Measurements from ENCODE around the gene MRPS21. TPM values are rescaled to one million over a fixed set of nuclear protein-coding genes. Genes with fewer than 3 reads are reported as not detected.
A peak's percentile ranks its signal among the peaks of the same experiment; 100 is the strongest.

The MRPS21 gene
- total RNA-seq, result 10 to 100 TPM; 31.4 to 55.5 (median 44.3) TPM

DNA sequence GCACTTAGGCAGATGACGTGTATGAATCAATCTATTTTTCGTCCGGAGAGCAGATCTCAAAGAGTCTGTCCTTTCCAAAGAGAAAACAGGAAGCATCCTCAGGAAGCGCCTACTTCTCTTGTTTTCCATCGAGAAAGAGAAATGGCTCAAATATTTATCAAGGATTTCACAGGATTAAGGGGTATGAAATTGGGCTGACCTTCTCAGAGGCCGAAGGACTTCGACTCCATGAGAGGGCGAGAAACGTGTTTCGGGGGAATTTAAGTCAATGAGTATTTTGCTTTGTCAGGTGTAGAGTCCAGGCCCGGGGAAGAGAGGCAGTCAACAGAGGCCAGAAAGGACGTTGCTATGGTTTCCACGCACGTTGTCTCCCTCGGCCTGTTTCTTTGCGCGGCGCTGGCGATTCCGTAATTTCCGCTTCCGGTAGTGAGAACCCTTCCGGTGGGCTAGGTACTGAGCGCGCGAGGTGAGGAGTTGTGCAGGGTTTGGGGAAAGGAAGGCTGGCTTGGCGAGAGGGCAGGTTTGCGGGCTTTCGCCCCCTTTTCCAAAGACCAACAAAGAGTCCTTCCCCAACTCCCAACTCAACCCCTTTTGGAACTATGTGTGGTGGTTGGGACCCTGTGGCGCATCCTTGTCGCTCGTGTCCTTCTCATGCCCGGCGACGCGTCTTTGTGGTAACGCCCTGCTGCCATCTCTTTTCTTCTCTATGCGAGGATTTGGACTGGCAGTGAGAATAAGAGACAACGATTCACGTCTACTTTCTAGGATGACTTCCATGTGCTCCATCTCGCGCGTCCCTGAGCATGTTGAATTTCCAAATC lies at the start of gene MRPS21:
Gene MRPS21, plus strand, starts transcription at position 429 of the 821 bp plus-strand sequence. CDS start 506 bp downstream, outside the sequence.
- TF ChIP-seq, protein P1, sequence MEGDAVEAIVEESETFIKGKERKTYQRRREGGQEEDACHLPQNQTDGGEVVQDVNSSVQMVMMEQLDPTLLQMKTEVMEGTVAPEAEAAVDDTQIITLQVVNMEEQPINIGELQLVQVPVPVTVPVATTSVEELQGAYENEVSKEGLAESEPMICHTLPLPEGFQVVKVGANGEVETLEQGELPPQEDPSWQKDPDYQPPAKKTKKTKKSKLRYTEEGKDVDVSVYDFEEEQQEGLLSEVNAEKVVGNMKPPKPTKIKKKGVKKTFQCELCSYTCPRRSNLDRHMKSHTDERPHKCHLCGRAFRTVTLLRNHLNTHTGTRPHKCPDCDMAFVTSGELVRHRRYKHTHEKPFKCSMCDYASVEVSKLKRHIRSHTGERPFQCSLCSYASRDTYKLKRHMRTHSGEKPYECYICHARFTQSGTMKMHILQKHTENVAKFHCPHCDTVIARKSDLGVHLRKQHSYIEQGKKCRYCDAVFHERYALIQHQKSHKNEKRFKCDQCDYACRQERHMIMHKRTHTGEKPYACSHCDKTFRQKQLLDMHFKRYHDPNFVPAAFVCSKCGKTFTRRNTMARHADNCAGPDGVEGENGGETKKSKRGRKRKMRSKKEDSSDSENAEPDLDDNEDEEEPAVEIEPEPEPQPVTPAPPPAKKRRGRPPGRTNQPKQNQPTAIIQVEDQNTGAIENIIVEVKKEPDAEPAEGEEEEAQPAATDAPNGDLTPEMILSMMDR (IDR thresholded peaks at IDR 0.05), result peak in 1 of 5 experiments; percentile 23
- TF ChIP-seq EP300 (IDR thresholded peaks at IDR 0.05) (peak; percentile 51 to 93), POLR2A (IDR thresholded peaks at IDR 0.05) (peak; percentile 43 to 65)
- peak within 1 kb of the TSS; percentile 44 to 80 (median 62) for H3K4me3 ChIP-seq
- peak; percentile 71 to 84 for DNase-seq (ENCODE audit: low spot score in 2 of 2)
- peak within 1 kb of the TSS; percentile 17 to 91 (median 87) for H3K27ac ChIP-seq
- H3K27me3 ChIP-seq, result no peaks in the 10 kb centered on the region
- no peaks in the 10 kb centered on the region for H3K9me3 ChIP-seq
- WGBS, 2 donors, result 3 to 4% methylated on average over 43 of the region's 43 CpGs
- H3K36me3 ChIP-seq, result peaks cover 0 to 37% (median 0%) of the 10 kb centered on the region in 3 donors
- peaks cover 0 to 25% (median 8%) of the 10 kb centered on the region in 4 donors for H3K4me1 ChIP-seq

DNA sequence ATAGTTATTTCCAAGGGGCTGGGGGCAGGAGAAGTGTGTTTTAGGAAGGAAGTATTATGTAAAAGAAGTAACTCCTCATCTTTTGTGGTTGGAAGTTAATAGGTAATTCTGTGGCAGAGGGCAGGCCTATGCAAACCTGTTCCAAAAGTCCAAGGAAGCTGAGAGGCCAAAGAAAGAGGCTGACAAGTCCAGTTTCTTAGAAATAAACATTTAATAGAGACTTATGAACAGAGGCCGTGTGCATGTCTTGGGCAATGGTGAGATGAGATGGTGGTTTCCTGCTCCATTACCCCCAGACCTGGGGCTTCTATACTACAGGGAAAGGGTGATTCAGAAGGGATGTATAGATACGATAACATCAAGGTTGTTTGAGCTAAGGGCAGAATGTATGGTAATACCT lies 43.7 kb upstream of the MRPS21 start:
- Histone ChIP-seq H3K27me3 (no peaks in the 10 kb centered on the region), H3K4me1 (no peaks in the 10 kb centered on the region), H3K36me3 (no peaks in the 10 kb centered on the region), H3K4me3 (no peak overlapping the region), H3K27ac (no peak overlapping the region), H3K9me3 (no peaks in the 10 kb centered on the region)
- no peak for DNase-seq (ENCODE audit: low spot score in 2 of 2)
- TF ChIP-seq EP300 (IDR thresholded peaks at IDR 0.05), result no peak
- TF ChIP-seq, protein P1 (IDR thresholded peaks at IDR 0.05), result no peak
- TF ChIP-seq POLR2A (IDR thresholded peaks at IDR 0.05), result no peak
- 79 to 80% methylated on average over 2 of the region's 2 CpGs for WGBS, 2 donors

GRCh38 chr1:150256198-150256553 lies 37.5 kb upstream of the MRPS21 start:
- Histone ChIP-seq H3K4me1 (peaks cover 0 to 40% (median 19%) of the 10 kb centered on the region in 4 donors), H3K27ac (peak overlapping the region in 3 of 4 donors; percentile 47 to 76 (median 76))
- TF ChIP-seq, protein P1 (IDR thresholded peaks at IDR 0.05), result no peak
- TF ChIP-seq POLR2A (IDR thresholded peaks at IDR 0.05) (no peak), EP300 (IDR thresholded peaks at IDR 0.05) (no peak)

GRCh38 chr1:150256554-150257341 lies 36.9 kb upstream of the MRPS21 start:
- Histone ChIP-seq H3K27ac (peak overlapping the region in 2 of 4 donors; percentile 76), H3K4me1 (peaks cover 0 to 40% (median 19%) of the 10 kb centered on the region in 4 donors), H3K4me3 (peak overlapping the region in 1 of 4 donors; percentile 23), H3K27me3 (peaks cover 0 to 13% of the 10 kb centered on the region in 2 donors), H3K9me3 (no peaks in the 10 kb centered on the region), H3K36me3 (no peaks in the 10 kb centered on the region)
- no peak for TF ChIP-seq EP300 (IDR thresholded peaks at IDR 0.05)
- TF ChIP-seq POLR2A (IDR thresholded peaks at IDR 0.05), result no peak
- TF ChIP-seq, protein P1 (IDR thresholded peaks at IDR 0.05), result no peak
- 22 to 23% methylated on average over 13 to 14 of the region's 14 CpGs for WGBS, 2 donors
- DNase-seq (ENCODE audit: low spot score in 2 of 2), result no peak

More at GRCh38 chr1:150256198-150256553, 37.5 kb upstream of the MRPS21 start:
- Histone ChIP-seq H3K4me3 (peak overlapping the region in 1 of 4 donors; percentile 23), H3K9me3 (no peaks in the 10 kb centered on the region), H3K36me3 (no peaks in the 10 kb centered on the region), H3K27me3 (peaks cover 0 to 13% of the 10 kb centered on the region in 2 donors)
- no peak for DNase-seq (ENCODE audit: low spot score in 2 of 2)
- WGBS, 2 donors, result 0 to 2% methylated on average over 1 of the region's 1 CpG
